GM21423 (cell line): ENCODE data around the gene COMMD10.

Source experiments
- ATAC-seq: cut with Tn5 transposase; IDR thresholded peaks from one replicate; pipeline ENCODE4 v1.9.1; 2021; ENCODE audit warnings: mild to moderate bottlenecking, moderate library complexity; ENCODE audit not compliant: unreplicated experiment

The COMMD10 gene

DNA sequence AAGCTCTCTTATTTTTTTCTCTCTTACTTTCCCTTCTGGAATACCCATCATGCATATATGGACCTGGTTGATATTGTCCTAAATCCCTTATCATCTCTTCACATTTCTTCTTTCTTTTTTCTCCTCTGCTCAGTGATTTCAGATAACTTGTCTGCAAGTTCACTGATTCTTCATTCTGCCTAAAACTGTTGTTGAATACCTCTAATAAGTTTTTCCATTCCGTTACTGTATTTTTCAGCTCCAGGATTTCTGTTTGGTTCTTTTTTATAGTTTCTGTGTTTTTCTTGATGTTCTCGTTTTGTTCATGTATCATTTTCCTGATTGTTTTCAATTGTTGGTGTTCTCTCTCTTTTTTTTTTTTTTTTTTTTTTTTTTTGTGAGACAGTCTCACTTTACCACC, 203.7 kb downstream of the COMMD10 start:
- ATAC-seq, result no peak

DNA sequence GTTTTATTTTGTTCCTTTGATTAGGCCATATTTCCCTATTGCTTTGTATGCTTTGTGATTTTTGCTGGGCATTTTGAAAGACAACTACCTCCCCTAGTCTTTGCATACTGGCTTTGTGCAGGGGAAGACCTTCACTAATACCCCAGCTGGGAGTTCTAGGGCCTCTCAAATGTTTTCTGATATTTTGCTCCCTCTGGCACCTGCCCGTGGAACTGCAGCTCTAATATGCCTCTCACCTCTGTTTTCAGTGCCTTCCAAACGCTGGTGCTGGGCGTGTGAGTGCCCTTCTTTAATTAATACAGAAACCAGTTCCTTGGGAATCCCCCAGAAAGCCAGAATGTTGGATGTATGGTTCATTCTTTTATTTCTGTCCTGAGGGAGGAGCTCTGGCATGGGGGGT, 204.5 kb downstream of the COMMD10 start:
- ATAC-seq, result no peak

DNA sequence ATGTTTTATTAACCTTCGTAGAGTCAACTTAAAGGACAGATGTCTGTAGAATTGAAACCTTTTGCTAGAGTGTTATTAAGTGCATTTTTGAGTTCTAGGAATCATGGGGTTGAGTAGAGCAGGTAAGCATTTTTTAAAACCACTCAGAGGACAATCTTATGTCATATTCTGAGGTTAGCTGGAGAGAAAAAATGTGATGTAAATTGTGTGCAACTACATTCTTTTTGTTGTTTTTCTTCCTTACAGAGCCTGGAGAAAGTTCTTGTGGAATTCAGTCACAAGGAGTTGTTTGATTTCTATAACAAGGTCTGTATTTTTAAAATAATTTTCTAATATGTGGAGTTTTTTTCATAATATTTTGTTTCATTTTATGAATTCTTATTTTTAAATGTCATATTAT, 206.4 kb downstream of the COMMD10 start:
- ATAC-seq, result no peak

DNA sequence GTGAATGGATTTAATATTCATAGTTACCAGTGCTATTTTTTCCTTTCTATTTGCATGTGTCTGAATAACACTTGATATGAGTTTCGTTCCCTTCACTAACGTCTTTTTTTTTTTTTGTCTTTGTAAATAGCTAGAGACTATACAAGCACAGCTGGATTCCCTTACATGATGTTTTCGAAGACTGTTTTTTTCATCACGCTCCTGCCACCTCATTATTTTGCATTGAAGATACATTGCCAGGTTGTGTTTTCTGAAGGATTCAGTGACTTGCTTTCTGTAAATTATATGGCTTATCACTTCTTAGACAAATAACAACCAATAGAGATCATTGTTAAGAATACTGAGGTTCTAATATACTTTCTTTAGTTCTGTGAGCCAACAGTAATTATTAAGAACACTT, 207.5 kb downstream of the COMMD10 start:
- no peak for ATAC-seq

DNA sequence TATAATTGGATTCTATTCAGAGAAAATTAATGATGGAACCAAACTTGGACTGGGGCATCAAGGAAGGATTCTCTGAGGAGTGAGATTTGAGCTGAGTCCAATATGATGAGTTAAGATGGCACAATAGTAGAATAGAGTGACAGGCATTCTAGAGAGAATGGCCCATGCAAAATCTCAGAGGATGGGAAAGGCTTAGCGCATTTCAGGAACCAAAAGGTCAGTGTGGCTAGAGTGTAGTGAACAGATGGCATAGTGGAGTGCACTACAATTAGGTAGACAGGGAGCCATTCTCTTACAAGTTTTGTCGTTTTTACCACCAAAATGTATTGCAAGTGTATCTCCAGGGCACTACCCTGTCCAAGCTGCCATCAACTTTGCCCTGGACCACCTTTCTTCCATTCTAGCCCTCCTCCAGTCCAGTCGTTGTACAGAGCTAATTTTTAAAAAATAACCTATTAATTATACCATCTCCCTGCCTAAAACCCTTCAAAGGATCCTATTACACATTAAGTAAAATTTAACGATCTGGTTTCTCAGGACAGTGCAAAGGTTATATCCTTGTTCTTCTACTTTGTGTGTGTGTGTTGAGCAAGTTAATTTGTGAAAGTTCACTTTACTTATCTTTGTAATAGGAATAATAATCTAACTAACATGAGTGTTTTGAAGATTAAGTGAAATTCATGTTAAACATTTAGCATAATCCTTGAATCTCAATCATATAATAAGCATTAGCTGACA, 211.7 kb downstream of the COMMD10 start:
- ATAC-seq, result no peak

DNA sequence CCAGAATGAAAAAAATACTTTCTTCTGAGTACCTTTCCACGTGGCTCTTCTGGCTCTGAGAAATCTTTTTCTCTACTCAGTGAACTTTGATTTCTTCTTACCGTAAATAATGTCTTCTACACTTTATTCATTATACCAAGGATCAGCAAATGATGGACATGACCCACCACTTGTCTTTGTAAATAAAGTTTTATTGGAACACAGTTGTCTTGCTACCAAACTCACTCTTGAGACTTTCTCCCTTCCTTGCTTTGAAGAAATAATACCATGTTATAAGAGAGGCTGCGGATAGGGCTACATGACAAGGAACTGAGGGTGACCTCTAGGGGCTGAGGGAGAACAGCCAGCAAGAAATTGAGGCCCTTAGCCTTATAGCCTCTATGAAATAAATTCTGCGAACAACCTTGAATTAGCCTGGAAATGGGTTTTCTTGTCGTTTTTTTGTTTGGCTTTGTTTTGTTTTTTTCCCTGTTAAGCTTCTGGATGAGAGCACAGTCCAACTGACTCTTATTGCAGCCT, 212.5 kb downstream of the COMMD10 start:
- ATAC-seq, result no peak

DNA sequence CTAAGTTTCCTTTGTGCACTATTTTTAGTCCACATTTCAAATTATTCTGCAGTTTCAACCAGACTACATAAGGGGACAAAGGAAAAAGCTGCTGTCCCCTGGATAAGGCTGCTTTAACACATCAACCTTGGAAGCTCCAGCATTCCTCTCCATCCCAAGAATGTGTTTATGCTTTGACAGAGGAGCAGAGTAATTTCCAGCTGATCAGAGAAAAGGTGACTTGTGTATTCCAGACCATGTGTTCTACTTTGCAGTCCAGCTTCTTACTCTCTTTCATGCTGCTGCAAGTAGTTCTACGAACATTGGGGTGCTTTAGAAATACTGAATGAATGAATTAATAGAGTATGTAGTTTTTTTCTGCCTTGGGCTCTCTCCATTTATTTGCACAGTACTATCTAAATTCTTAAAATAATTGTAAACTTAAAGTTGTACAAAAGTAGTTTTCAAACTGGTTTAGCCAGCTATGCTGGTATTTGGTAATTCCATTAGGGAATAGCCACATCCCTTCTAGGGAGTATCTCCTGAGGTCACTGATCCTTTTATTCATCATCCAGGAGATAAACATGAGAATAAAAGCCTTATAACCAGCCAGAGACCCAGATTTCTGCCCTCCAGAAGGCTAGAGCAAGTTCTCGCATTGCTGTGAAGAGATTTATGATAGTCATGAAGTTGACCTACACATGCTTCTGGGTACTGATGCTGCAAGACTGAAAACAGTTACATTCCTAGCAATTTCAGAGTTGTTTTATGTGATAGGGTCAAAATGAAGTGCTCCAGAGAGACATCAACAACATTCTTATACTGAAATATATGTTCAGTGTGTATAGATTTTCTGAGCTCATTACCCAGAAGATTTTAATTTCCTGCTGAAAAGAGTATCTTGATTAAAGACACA, 215.2 kb downstream of the COMMD10 start:
- ATAC-seq, result no peak

DNA sequence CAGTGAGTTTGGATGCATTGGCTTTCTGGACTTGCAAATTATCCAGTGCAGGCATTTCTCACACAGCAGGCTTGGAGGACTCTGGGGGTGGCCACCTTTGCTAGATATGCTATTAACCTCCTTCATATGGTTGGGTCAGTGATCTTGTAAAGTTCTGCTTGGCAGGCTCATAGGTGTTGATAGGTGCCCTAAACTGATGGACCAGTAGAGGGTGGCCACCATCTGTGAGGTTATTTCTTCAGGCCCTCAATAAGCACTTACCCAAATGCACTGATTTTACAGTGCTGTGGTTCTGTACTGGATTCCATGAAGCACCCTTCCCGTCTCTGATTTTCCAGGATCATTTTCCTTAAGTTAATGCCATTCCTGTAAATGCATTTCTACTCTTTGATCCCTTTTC, 216.3 kb downstream of the COMMD10 start:
- ATAC-seq, result no peak

DNA sequence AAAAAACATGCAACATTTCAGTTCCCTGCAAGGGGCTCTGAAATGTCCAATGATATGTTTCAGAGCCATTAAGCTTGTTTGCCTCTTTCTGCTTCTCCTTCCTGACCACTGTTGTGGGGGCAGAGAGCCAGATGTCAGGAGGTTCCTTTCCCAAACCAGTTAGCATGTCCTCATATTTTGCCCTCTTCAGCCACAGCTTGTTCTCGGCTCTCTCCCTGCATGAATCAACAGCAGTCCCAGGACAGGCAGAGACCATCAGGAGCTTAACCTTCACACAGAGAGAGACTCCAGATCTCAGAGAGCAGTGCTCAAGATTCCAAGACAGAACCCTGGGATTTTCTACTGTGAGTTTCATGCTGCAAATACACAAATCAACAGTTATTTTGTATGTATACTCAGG, 218.5 kb downstream of the COMMD10 start:
- no peak for ATAC-seq

DNA sequence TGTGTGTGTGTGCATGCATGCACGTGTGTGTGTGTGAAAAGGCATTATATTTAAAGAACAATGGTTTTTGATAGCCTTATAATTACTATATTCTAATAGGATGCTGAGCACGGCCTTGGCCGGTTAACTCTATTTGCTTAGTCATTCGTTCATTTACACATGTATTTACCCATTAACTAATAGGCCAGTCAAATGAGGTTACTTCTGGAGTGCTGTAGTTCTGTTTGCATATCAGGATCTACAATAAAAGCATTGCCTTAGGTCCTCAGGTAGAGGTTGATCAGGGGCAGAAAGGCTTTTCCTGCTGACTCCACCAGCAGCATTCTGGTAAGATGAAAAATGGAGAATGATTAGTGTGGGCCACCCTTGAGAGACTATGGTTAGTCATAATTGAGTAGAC, 219.0 kb downstream of the COMMD10 start:
- ATAC-seq, result no peak

DNA sequence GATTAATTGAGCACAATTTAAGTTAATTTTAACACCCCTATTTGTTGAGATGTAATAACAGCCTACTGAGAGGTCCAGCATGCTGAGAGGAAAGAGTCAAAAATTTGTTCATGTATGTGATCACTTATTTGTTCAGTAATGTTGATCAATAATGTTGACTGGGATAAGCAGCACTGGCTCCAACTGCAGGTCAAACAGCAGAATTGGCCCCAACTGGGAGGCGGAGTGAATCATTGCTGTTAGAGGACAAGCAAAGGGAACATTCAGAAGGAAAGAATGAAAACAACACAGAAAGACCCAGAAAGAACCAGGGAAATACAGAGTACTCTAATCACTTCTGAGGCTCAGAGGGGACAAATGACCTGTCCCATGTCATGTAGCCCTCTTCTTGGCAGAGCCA, 221.1 kb downstream of the COMMD10 start:
- no peak for ATAC-seq

DNA sequence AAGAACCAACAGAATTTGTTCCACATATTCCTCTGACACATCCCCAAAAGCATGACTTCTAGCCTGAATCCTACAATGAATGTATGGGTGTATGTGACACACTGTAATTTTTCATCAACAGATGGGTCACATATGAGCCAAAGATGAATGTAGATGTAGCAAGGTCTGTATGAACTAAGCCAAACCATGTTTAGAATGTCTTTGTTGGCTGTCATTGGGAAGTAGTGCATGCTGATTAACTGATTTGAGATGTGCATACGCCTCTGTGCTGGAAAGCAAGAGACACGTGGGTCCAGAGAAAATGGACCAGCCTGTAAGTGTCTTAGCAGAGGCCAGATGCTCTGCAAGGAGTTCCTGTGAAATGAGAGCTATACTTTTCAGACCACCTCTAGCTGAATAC, 222.0 kb downstream of the COMMD10 start:
- ATAC-seq, result no peak

DNA sequence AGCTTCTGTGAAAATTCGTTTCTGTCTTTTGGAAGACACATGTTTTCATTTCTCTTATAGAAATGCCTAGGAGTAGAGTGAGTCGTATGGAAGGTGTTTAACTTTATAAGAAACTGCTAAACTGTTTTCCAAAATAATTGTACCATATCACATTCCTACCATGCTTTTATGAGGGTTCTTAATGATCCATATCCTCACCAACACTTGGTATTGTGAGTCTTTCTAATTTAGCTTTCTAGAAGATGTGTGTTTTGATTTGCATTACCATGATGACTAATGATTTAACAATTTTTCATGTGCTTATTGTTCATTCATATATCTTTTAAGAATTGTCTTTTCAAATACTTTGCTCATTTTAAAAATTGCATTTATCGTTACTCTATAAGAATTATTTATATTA, 223.6 kb downstream of the COMMD10 start:
- ATAC-seq, result no peak

DNA sequence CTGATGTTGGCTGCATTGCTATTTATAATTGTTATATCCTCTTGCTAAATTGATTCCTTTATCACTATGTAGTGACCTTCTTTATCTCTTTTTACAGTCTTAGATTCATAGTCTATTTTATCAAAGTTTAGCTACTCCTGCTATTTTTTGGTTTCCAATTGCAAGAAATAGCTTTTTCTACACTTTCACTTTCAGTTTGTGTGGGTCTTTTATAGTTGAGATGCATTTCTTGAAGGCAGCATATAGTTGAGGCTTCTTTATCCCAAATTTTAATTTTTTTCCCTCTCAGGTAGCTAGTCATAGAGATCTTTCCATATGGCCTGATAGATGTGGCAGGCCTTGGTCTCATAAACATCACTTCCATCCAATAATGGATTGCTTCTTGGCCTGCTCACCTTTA, 228.5 kb downstream of the COMMD10 start:
- ATAC-seq, result no peak

DNA sequence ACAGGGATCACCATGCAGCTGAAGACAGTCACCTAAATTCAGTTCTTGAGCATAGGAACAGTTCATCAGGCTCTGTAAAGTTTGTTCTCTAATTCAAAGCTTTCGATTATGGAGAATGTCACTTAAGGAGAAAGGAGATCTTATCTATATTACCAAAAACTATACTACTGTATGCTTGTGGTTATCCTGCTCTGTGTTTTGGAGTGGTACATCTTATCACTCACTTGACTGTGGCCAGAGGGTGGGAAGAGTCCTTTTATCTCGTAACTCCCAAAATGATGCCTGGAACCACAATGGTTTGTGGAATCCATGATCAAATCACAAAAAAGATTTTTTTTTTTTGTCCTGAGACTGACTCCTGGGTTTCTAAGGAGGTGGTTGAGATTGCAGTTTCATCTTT, 230.7 kb downstream of the COMMD10 start:
- ATAC-seq, result no peak

DNA sequence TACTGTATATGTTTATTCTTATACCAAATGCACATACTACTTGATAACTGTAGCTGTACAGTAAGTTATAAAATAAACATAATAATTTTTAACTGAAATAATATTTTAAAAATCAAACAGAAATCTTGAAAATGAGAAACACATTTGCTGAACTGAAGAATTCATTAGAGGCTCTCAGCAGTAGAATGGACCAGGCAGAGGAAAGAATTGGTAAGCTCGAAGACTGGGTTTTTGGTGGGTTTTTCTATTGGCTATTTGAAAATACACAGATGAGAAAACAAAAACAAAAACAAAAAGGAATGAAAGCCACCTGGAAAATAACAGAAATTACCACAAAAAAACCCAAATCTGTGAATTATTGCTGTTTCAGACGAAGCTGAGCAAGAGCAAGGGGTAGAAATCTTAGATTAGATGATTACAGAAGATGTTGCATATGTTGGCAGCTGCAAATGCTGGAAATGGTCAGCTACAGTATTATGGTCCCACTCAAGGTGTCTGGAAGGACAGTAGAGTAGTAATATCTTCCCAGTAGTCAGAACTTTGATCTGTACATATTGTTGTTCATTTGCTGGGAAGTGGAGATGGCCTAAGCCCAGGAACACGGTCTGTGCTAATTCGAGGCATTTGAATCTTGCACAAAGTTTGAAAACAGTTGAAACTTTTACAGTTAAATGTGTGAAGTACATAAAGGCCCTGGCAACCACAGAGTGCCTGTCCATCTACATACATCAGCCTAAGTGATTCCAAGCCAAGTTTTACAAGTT, 233.4 kb downstream of the COMMD10 start:
- ATAC-seq, result no peak

DNA sequence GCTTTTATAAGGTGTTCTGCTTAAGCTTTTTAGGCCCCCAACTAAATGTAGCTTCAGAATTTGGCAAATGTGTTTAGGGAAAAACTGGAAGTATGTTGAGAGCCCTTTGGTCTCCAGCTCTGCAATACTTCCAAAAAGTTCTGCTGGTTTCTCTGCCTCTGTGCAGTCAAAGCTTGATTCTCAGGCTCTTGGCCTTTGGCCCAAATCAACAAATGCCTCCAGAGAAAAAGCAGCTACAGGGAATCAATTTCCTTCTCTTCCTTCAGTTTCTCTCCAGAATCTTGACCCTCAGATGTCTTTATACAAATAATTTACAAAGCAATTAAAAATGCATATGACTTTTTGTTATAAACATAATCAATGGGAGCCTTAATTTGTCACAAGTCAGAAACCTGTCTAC, 235.7 kb downstream of the COMMD10 start:
- ATAC-seq, result no peak

DNA sequence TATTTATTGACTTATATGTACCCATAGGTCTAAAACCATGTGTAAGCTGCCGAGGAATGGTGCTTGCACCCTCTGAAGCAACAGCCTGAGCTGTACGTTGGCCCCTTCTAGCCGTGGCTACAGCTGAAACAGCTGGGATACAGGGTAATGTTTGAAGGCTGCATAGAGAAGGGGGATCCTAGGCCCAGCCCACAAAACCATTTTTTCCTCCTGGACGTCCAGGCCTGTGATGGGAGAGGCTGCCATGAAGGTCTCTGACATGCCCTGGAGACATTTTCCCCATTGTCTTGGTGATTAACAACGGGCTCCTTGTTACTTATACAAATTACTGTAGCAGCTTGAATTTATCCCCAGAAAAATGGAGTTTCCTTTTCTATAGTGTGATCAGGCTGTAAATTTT, 244.7 kb downstream of the COMMD10 start:
- no peak for ATAC-seq

DNA sequence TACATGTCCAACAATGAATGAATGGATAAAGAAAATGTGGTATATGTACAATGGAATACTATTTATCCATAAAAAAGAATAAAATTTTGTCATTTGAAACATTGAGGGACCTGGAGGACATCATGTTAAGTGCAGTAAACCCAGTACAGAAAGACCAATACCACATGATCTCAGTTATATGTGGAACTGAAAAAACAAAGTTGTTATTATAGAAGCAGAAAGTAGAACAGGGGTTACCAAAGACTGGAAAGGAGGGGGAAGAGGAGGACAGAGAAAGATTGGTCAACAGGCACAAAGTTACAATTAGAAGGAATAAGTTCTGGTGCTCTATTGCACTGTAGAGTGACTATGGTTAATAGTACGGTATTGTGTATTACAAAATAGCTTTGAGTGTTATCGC, 256.0 kb downstream of the COMMD10 start:
- ATAC-seq, result no peak
